ENCODE data around the gene ST6GALNAC3.

ST6GALNAC3 gene

DNA sequence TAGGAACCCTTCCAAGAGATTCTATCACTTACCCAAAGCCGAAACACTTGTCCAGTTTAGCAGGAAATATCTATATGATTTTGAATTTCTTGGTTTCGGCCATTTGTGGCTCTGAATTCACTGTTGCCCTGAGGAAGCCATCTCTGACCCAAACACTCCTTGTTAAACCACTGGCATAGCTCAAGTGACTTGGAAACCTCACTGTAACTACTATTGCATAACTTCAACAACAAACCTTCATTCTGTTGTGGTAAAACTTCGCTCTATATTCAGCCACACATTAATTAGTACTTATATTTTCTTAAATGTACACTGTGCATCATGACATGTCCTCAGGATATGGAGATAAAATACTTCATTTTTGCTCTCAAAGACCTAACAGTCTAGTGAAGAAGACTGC, 63.2 kb downstream of the ST6GALNAC3 start:
- Histone ChIP-seq H3K27ac (ENCODE audit: low read length) (no peak overlapping the region), H4K20me1 (ENCODE audit: insufficient read depth, low read length) (no peaks in the 10 kb centered on the region), H3K27me3 (ENCODE audit: low read depth, low read length) (no peaks in the 10 kb centered on the region), H2AFZ (ENCODE audit: low read depth, low read length) (no peak overlapping the region), H3K9ac (ENCODE audit: low read length) (no peak overlapping the region), H3K9me3 (ENCODE audit: insufficient read depth, low read length) (no peaks in the 10 kb centered on the region), H3K4me2 (ENCODE audit: low read length) (no peak overlapping the region), H3K79me2 (ENCODE audit: low read length) (no peaks in the 10 kb centered on the region), H3K4me1 (ENCODE audit: low read length) (peaks cover 14% of the 10 kb centered on the region), H3K4me3 (ENCODE audit: low read length) (no peak overlapping the region), H3K36me3 (replicated peaks; ENCODE audit: low read depth, low read length) (no peaks in the 10 kb centered on the region)
- TF ChIP-seq, protein P1, sequence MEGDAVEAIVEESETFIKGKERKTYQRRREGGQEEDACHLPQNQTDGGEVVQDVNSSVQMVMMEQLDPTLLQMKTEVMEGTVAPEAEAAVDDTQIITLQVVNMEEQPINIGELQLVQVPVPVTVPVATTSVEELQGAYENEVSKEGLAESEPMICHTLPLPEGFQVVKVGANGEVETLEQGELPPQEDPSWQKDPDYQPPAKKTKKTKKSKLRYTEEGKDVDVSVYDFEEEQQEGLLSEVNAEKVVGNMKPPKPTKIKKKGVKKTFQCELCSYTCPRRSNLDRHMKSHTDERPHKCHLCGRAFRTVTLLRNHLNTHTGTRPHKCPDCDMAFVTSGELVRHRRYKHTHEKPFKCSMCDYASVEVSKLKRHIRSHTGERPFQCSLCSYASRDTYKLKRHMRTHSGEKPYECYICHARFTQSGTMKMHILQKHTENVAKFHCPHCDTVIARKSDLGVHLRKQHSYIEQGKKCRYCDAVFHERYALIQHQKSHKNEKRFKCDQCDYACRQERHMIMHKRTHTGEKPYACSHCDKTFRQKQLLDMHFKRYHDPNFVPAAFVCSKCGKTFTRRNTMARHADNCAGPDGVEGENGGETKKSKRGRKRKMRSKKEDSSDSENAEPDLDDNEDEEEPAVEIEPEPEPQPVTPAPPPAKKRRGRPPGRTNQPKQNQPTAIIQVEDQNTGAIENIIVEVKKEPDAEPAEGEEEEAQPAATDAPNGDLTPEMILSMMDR (IDR thresholded peaks at IDR 0.05; ENCODE audit: low read depth, low read length) = no peak
- no peak for TF ChIP-seq EZH2phosphoT487 (IDR thresholded peaks at IDR 0.05; ENCODE audit: low read depth)

DNA sequence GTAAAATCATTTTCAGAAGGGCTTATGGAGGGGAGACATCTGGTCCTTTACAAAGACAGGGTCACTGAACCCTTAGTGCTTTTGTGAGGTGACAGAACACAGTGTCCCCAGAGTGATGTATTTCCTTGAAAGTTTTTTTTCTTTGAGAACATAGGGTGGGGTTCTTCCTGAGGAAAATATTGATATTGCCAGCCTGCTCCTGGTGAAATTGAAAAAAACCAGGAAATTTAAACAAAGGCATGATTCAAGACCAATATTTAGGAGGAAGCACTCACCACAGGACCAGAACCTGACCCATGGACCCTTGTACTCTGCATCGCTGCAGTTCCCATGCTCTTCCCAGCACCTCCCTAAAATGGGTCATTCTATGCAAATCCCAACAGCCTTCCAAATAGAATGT, 63.7 kb downstream of the ST6GALNAC3 start:
- Histone ChIP-seq H3K9ac (ENCODE audit: low read length) (no peak overlapping the region), H2AFZ (ENCODE audit: low read depth, low read length) (no peak overlapping the region), H3K27ac (ENCODE audit: low read length) (no peak overlapping the region), H3K9me3 (ENCODE audit: insufficient read depth, low read length) (no peaks in the 10 kb centered on the region), H3K79me2 (ENCODE audit: low read length) (no peaks in the 10 kb centered on the region), H4K20me1 (ENCODE audit: insufficient read depth, low read length) (no peaks in the 10 kb centered on the region), H3K4me3 (ENCODE audit: low read length) (no peak overlapping the region), H3K36me3 (replicated peaks; ENCODE audit: low read depth, low read length) (no peaks in the 10 kb centered on the region), H3K27me3 (ENCODE audit: low read depth, low read length) (no peaks in the 10 kb centered on the region), H3K4me2 (ENCODE audit: low read length) (no peak overlapping the region), H3K4me1 (ENCODE audit: low read length) (peaks cover 14% of the 10 kb centered on the region)
- TF ChIP-seq, protein P1 (IDR thresholded peaks at IDR 0.05; ENCODE audit: low read depth, low read length) = no peak
- no peak for TF ChIP-seq EZH2phosphoT487 (IDR thresholded peaks at IDR 0.05; ENCODE audit: low read depth)

DNA sequence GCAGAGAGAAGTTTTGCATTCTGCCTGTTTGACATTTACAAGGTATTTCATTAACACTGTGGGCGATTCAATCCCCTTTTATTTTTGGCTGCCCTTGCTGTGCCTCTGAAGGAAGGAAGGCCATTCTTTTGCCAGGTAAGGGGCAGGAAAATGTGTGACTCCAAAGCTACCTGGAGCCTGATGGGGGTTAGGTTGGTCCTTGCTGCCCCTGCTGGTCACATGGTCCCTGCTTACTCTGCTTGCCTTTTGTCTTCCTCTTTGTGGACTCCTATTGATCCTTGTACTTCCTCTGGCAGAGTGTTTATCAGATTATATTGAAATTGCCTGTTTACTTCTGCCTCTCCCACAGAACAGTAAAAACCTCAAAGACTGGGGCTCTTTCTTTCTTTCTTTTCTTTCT, 65.7 kb downstream of the ST6GALNAC3 start:
- no peaks in the 10 kb centered on the region for H4K20me1 ChIP-seq (ENCODE audit: insufficient read depth, low read length)
- H3K4me1 ChIP-seq (ENCODE audit: low read length) = peaks cover 14% of the 10 kb centered on the region
- no peak overlapping the region for H3K4me3 ChIP-seq (ENCODE audit: low read length)
- no peaks in the 10 kb centered on the region for H3K79me2 ChIP-seq (ENCODE audit: low read length)
- H3K36me3 ChIP-seq (replicated peaks; ENCODE audit: low read depth, low read length) = no peaks in the 10 kb centered on the region
- no peaks in the 10 kb centered on the region for H3K27me3 ChIP-seq (ENCODE audit: low read depth, low read length)
- H2AFZ ChIP-seq (ENCODE audit: low read depth, low read length) = no peak overlapping the region
- no peaks in the 10 kb centered on the region for H3K9me3 ChIP-seq (ENCODE audit: insufficient read depth, low read length)
- H3K27ac ChIP-seq (ENCODE audit: low read length) = no peak overlapping the region
- H3K4me2 ChIP-seq (ENCODE audit: low read length) = no peak overlapping the region
- no peak overlapping the region for H3K9ac ChIP-seq (ENCODE audit: low read length)
- TF ChIP-seq, protein P1 (IDR thresholded peaks at IDR 0.05; ENCODE audit: low read depth, low read length) = no peak
- no peak for TF ChIP-seq EZH2phosphoT487 (IDR thresholded peaks at IDR 0.05; ENCODE audit: low read depth)

DNA sequence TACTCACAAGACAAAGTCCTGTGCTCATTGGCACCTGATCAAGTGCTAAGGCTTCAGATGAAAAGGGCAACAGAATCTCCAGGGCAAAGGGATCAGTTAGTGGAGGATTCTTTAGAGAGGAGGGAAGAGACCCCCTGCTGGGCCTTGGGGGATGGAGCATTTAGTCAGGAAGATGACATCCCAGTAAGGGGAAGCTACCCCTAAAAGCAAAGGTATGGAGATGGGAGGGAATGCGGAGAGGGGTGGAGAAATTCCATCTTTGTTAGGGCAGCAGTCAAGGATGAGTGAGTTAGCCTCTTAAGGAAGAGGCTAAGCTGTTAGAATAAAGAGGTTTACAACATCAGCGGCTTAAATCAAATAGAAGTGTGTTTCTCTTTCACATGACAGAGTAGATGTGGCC, 67.4 kb downstream of the ST6GALNAC3 start:
- H2AFZ ChIP-seq (ENCODE audit: low read depth, low read length) = no peak overlapping the region
- no peak overlapping the region for H3K9ac ChIP-seq (ENCODE audit: low read length)
- no peaks in the 10 kb centered on the region for H4K20me1 ChIP-seq (ENCODE audit: insufficient read depth, low read length)
- no peaks in the 10 kb centered on the region for H3K36me3 ChIP-seq (replicated peaks; ENCODE audit: low read depth, low read length)
- no peaks in the 10 kb centered on the region for H3K9me3 ChIP-seq (ENCODE audit: insufficient read depth, low read length)
- H3K27ac ChIP-seq (ENCODE audit: low read length) = no peak overlapping the region
- no peak overlapping the region for H3K4me3 ChIP-seq (ENCODE audit: low read length)
- no peak overlapping the region for H3K4me2 ChIP-seq (ENCODE audit: low read length)
- H3K79me2 ChIP-seq (ENCODE audit: low read length) = no peaks in the 10 kb centered on the region
- TF ChIP-seq, protein P1 (IDR thresholded peaks at IDR 0.05; ENCODE audit: low read depth, low read length) = no peak
- no peak for TF ChIP-seq EZH2phosphoT487 (IDR thresholded peaks at IDR 0.05; ENCODE audit: low read depth)
- H3K4me1 ChIP-seq (ENCODE audit: low read length) = peaks cover 7% of the 10 kb centered on the region
- no peaks in the 10 kb centered on the region for H3K27me3 ChIP-seq (ENCODE audit: low read depth, low read length)
